ENCODE measurements around the gene EXT2. TPM values are rescaled to one million over a fixed set of nuclear protein-coding genes. Genes with fewer than 3 reads are reported as not detected.

The EXT2 gene
- total and polyA plus RNA-seq, 3 donors from 2014 or later: 47.5 to 71.2 (median 60.9) TPM

DNA sequence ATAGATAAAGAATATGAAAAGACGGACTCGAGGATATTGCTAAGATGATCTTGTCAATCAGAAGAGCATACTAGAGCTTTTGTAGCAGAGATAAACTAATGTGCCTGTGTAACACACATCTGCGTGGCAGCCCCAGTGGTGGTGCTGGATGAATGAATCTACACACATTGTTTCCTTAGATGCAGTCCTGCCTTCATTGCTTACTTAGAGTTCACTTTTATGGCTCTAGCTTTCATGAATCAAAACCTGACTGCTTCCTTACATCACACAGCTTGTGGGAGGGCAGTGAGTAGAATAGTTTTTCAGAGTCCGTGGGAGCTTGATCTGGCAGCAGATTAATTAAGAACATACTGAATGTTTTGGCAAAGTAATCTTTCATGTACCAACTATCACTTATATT is 83.7 kb downstream of the EXT2 start:
- H3K27ac ChIP-seq: no peak overlapping the region
- no peaks in the 10 kb centered on the region for H3K9me3 ChIP-seq
- TF ChIP-seq, protein P1, sequence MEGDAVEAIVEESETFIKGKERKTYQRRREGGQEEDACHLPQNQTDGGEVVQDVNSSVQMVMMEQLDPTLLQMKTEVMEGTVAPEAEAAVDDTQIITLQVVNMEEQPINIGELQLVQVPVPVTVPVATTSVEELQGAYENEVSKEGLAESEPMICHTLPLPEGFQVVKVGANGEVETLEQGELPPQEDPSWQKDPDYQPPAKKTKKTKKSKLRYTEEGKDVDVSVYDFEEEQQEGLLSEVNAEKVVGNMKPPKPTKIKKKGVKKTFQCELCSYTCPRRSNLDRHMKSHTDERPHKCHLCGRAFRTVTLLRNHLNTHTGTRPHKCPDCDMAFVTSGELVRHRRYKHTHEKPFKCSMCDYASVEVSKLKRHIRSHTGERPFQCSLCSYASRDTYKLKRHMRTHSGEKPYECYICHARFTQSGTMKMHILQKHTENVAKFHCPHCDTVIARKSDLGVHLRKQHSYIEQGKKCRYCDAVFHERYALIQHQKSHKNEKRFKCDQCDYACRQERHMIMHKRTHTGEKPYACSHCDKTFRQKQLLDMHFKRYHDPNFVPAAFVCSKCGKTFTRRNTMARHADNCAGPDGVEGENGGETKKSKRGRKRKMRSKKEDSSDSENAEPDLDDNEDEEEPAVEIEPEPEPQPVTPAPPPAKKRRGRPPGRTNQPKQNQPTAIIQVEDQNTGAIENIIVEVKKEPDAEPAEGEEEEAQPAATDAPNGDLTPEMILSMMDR (IDR thresholded peaks at IDR 0.05): no peak
- no peak for TF ChIP-seq POLR2A (IDR thresholded peaks at IDR 0.05)
- no peak overlapping the region for H3K4me3 ChIP-seq
- H3K36me3 ChIP-seq (ENCODE audit: low read depth, missing control alignments): no peaks in the 10 kb centered on the region
- H3K4me1 ChIP-seq: no peaks in the 10 kb centered on the region
- WGBS, 2 donors: 64 to 67% methylated on average over 4 of the region's 4 CpGs
- intact Hi-C loops (cut with DNase I; ENCODE audit: low total_unique reads): no loop called here
- no peak for DNase-seq
- H3K27me3 ChIP-seq: no peaks in the 10 kb centered on the region

DNA sequence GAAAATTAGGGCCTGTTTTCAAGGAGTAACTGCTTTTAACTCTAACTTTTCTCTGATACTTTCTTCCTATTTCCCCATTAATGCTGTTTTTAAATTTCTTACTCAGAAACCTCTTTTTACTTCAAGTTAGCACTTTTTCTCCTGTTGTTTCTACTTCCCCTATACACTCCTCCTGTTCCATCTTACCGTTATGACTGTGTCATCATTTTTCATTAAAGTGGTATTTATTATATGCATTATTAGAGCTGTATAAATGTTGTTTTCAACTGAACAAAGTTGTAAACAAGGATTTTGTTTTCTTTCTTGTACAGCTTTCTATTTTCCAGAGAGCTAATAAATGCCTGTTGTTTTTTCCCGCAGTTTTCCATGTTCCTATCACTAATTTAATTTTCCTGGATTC is 84.6 kb downstream of the EXT2 start:
- Histone ChIP-seq H3K4me3 (no peak overlapping the region), H3K4me1 (no peaks in the 10 kb centered on the region), H3K27ac (no peak overlapping the region), H3K27me3 (no peaks in the 10 kb centered on the region), H3K36me3 (ENCODE audit: low read depth, missing control alignments) (no peaks in the 10 kb centered on the region), H3K9me3 (no peaks in the 10 kb centered on the region)
- TF ChIP-seq, protein P1 (IDR thresholded peaks at IDR 0.05): no peak
- no peak for TF ChIP-seq POLR2A (IDR thresholded peaks at IDR 0.05)
- no peak for DNase-seq
- whole genome bisulfite sequencing, 2 donors: 84% methylated on average over 2 of the region's 2 CpGs
- intact Hi-C loops (cut with DNase I; ENCODE audit: low total_unique reads): no loop called here

DNA sequence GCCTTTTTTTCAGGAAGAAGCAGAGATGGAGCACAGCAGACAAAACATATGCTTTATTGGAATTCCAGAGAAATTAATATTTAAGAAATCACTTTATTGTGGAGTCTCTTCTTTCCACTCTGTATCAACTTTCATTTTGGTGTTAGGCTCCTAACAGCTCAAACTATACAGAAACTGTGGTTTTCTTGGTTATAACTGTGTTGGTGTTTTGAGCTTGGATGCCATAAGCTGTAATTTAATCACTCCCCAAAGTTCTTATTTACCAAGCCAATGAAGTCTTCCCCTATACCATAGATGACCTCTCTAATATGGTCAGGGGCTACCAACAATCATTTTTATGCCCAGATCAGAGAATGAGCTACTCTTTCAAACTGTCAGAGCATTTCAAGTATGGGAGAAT is 90.0 kb downstream of the EXT2 start:
- H3K36me3 ChIP-seq (ENCODE audit: low read depth, missing control alignments): no peaks in the 10 kb centered on the region
- DNase-seq: no peak
- H3K27ac ChIP-seq: no peak overlapping the region
- no peaks in the 10 kb centered on the region for H3K27me3 ChIP-seq
- TF ChIP-seq POLR2A (IDR thresholded peaks at IDR 0.05): no peak
- TF ChIP-seq, protein P1 (IDR thresholded peaks at IDR 0.05): no peak
- H3K4me3 ChIP-seq: no peak overlapping the region
- no peaks in the 10 kb centered on the region for H3K4me1 ChIP-seq
- intact Hi-C loops (cut with DNase I; ENCODE audit: low total_unique reads): no loop called here
- H3K9me3 ChIP-seq: no peaks in the 10 kb centered on the region

DNA sequence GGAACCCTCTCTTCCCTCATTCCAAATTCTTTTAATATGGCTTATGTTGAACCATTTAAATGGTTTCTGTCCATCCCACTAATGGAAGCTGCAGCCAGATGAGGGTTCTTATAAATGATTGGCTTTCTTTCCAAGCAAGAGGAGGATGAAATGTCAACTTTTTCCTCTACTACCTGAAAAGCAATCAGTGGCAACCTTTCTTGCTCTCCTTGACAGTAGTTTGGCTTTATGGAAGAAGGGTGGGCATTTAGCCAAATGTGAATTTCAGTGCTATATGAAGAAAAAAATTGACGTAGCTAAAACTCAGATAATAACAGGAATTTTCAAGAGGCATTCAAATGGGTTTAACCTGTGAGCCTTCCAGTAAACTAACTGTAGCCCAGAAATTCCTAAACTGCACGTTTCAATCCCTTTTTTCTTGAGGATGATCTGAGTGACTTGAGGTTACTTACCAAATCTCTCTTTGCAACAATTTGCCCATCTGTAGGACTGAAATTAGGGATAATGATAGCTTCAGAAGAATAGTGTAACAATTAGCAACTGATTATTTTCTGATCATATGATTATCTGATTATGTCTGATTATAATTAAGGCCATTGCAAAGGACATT is 90.9 kb downstream of the EXT2 start:
- DNase-seq: no peak
- H3K27ac ChIP-seq: no peak overlapping the region
- no peaks in the 10 kb centered on the region for H3K9me3 ChIP-seq
- intact Hi-C loops (cut with DNase I; ENCODE audit: low total_unique reads): no loop called here
- TF ChIP-seq POLR2A (IDR thresholded peaks at IDR 0.05): no peak
- TF ChIP-seq, protein P1 (IDR thresholded peaks at IDR 0.05): no peak
- H3K4me3 ChIP-seq: no peak overlapping the region
- 87 to 90% methylated on average over 2 of the region's 2 CpGs for WGBS, 2 donors
- no peaks in the 10 kb centered on the region for H3K27me3 ChIP-seq
- H3K36me3 ChIP-seq (ENCODE audit: low read depth, missing control alignments): no peaks in the 10 kb centered on the region
- H3K4me1 ChIP-seq: no peaks in the 10 kb centered on the region

DNA sequence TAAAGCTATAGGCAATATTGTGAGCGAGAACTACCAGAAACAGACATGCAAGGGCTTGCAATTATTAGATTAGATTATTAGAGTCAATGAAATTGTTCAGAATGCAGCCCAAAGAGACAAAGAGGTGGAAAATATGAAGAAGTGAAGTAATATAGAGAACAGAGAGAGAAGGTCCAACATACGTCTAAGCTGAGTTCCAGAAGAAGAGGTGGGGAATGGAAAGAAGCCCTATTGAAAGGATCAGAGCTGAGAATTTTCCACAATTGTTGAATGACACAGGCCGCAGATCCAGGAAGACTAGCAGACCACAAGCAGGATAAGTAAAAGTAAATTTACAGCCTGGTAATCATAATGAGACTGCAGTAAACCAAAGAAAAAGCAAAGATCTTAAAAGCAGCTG is 93.2 kb downstream of the EXT2 start:
- WGBS, 2 donors: 96 to 99% methylated on average over 3 of the region's 3 CpGs
- no peaks in the 10 kb centered on the region for H3K36me3 ChIP-seq (ENCODE audit: low read depth, missing control alignments)
- no peaks in the 10 kb centered on the region for H3K27me3 ChIP-seq
- no peak for DNase-seq
- H3K9me3 ChIP-seq: no peaks in the 10 kb centered on the region
- TF ChIP-seq POLR2A (IDR thresholded peaks at IDR 0.05): no peak
- TF ChIP-seq, protein P1 (IDR thresholded peaks at IDR 0.05): no peak
- no peak overlapping the region for H3K27ac ChIP-seq
- no peak overlapping the region for H3K4me3 ChIP-seq
- no peaks in the 10 kb centered on the region for H3K4me1 ChIP-seq
- intact Hi-C loops (cut with DNase I; ENCODE audit: low total_unique reads): no loop called here

Measured in testis (tissue), 3 donors.